GM08714 (cell line): ENCODE measurements around the gene GPLD1.
"Not testable (repeated sequence)": the region's sequence is repeated elsewhere in the genome, so short reads cannot be mapped to it uniquely, and the experiment has no call there.

Experiments
- H3K4me3 ChIP-seq: fragments of 200-500 bp; sonication (Bioruptor generic); 2 replicates; pipeline ENCODE4 v1.5.1; 2014; ENCODE audit warnings: mild to moderate bottlenecking, low read length, inconsistent platforms
- ZNF274 ChIP-seq: IDR thresholded peaks from 2 replicates; pipeline ENCODE4 v1.6.1; 2012; ENCODE audit warnings: mild to moderate bottlenecking, low read depth, low read length

The GPLD1 gene

GRCh38 chr6:24489470-24489869 lies at the start of gene GPLD1:
Gene GPLD1, minus strand, starts transcription at chr6:24489578. Its CDS starts 67 bp downstream, at chr6:24489511.
- TF ChIP-seq ZNF274 = no peak
- no peak within 1 kb of the TSS for H3K4me3 ChIP-seq

- TF ChIP-seq ZNF274 = no peak
- no peak overlapping the region for H3K4me3 ChIP-seq
Measured at GRCh38 chr6:24537771-24538385, 48.5 kb upstream of the GPLD1 start.

GRCh38 chr6:24537082-24537699 lies 47.8 kb upstream of the GPLD1 start:
- H3K4me3 ChIP-seq = no peak overlapping the region
- TF ChIP-seq ZNF274 = no peak

GRCh38 chr6:24536466-24536865 lies 47.1 kb upstream of the GPLD1 start:
- no peak for TF ChIP-seq ZNF274
- no peak overlapping the region for H3K4me3 ChIP-seq

- no peak for TF ChIP-seq ZNF274
Measured at GRCh38 chr6:24535210-24535609, 45.8 kb upstream of the GPLD1 start.

GRCh38 chr6:24534329-24534728 lies 45.0 kb upstream of the GPLD1 start:
- no peak for TF ChIP-seq ZNF274
- H3K4me3 ChIP-seq = no peak overlapping the region

More at GRCh38 chr6:24535210-24535609, 45.8 kb upstream of the GPLD1 start:
- no peak overlapping the region for H3K4me3 ChIP-seq

GRCh38 chr6:24529985-24530384 lies 40.6 kb upstream of the GPLD1 start:
- no peak for TF ChIP-seq ZNF274
- H3K4me3 ChIP-seq = no peak overlapping the region

- no peak overlapping the region for H3K4me3 ChIP-seq
- no peak for TF ChIP-seq ZNF274
Measured at GRCh38 chr6:24524805-24525204, 35.4 kb upstream of the GPLD1 start.

- TF ChIP-seq ZNF274 = no peak
Measured at GRCh38 chr6:24524329-24524728, 35.0 kb upstream of the GPLD1 start.

GRCh38 chr6:24522228-24523176 lies 33.1 kb upstream of the GPLD1 start:
- no peak for TF ChIP-seq ZNF274
- H3K4me3 ChIP-seq = no peak overlapping the region

More at GRCh38 chr6:24524329-24524728, 35.0 kb upstream of the GPLD1 start:
- no peak overlapping the region for H3K4me3 ChIP-seq

- no peak for TF ChIP-seq ZNF274
Measured at GRCh38 chr6:24520929-24521546, 31.7 kb upstream of the GPLD1 start.

GRCh38 chr6:24517659-24518543 lies 28.5 kb upstream of the GPLD1 start:
- peak overlapping the region; percentile 29; the same call in 1 of the 2 replicates for H3K4me3 ChIP-seq
- TF ChIP-seq ZNF274 = no peak

More at GRCh38 chr6:24520929-24521546, 31.7 kb upstream of the GPLD1 start:
- no peak overlapping the region for H3K4me3 ChIP-seq

GRCh38 chr6:24513602-24514001 lies 24.2 kb upstream of the GPLD1 start:
- H3K4me3 ChIP-seq = no peak overlapping the region
- TF ChIP-seq ZNF274 = no peak

- H3K4me3 ChIP-seq = not testable (repeated sequence)
Measured at GRCh38 chr6:24511976-24512375, 22.6 kb upstream of the GPLD1 start.
